ES-I3 (cell line): Measurements from ENCODE around the gene ARFGAP2.
"Not testable (repeated sequence)": the region's sequence is repeated elsewhere in the genome, so short reads cannot be mapped to it uniquely, and the experiment has no call there.

ENCODE experiments used
- H3K36me3 ChIP-seq: 2 replicates; pipeline ENCODE4 v1.6.1; 2013; ENCODE audit warnings: mild to moderate bottlenecking, low read length, control low read depth, moderate library complexity; ENCODE audit not compliant: insufficient read depth
- H3K4me1 ChIP-seq: 2 replicates; pipeline ENCODE4 v1.6.1; 2013; ENCODE audit warnings: mild to moderate bottlenecking, control low read depth, low read length; ENCODE audit not compliant: insufficient read depth
- H3K9ac ChIP-seq: 2 replicates; pipeline ENCODE4 v1.6.1; 2013; ENCODE audit warnings: low read depth, mild to moderate bottlenecking, low read length, moderate library complexity
- H3K9me3 ChIP-seq: 2 replicates; pipeline ENCODE4 v1.6.1; 2013; ENCODE audit warnings: mild to moderate bottlenecking, low read length, moderate library complexity; ENCODE audit not compliant: control insufficient read depth, insufficient read depth

ARFGAP2 gene

DNA sequence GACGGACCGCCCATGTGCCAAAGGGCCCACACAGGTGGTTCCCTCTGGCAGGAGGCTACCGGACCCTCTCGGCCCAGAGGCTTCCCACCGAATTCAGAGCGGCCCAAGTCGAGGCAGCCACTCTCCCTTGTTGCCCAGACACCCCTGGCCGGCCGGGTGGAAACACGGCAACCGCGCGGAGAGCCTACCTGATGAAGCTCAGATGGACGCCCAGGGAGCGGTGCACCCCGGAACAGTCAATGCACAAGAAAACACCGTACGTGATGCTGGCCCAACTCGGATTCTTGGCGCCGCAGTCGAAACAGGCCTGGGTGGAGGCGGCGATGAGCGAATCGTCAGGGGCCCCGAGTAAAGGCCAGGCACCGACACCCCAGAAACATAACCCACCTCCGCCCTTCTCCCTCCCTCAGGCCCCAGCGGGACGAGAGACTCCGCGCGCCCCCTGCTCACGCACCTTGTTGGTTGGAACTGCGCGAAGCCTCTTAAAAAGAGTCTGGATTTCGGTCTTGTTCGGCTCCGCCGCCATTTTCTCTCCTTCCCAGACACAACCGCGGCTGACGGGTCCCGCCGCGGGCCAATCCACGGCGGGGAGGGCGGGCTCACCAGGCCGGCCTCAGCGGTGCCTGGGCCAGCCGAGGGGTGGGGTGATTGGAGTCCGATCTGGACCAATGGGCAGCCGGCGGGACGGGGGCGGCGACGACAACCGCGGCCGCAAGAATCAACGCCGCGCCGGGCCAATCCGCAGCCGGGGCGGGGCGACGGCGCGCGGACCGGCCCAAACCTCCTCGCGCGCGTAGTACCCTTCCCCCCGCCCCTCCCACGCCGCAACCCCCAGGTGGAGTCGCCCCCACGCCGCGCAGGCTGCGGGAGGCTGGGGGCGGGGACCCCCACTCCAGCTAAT, at the start of gene ARFGAP2:
ARFGAP2 (minus strand) TSS at position 552 of the 901 bp plus-strand sequence; CDS start at position 526, 26 bp downstream.
- Histone ChIP-seq H3K36me3 (peaks cover 13% of the 10 kb centered on the region), H3K4me1 (peaks cover 9% of the 10 kb centered on the region; the same call in 1 of the 2 replicates)

DNA sequence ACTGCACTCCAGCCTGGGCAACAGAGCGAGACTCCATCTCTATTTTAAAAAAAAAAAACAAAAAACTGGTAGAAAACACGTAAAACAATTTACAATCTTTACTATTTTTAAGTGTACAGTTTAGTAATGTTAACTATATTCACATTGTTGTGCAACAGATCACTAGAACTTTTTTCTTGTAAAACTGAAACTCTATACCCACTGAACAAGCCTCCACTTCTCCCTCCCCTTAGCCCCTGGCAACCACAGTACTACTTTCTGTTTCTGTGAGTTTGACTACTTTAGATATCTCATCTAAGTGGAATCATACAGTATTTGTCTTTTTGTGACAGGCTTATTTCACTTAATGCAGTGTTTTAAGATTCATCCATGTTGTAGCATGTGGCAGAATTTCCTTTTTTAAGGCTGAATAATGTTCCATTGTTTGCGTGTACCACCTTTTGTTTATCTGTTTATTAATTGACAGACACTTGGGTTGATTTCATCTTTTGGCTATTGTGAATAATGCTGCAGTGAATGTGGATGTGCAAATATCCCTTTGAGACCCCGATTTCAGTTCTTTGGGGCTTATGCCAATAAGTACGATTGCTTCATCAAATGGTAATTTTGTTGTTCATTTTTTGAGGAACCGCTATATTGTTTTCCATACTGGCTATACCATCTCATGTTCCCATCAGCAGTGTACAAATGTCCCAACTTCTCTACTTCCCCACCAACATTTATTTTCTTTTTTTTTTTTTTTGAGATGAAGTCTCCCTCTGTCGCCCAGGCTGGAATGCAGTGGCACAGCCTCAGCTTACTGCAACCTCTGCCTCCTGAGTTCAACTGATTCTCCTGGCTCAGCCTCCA, 49.1 kb upstream of the ARFGAP2 start:
- no peak overlapping the region for H3K9ac ChIP-seq
- H3K9me3 ChIP-seq = no peaks in the 10 kb centered on the region
- peaks cover 18% of the 10 kb centered on the region for H3K36me3 ChIP-seq
- H3K4me1 ChIP-seq = no peaks in the 10 kb centered on the region

More for the DNA sequence above, at the start of gene ARFGAP2:
- Histone ChIP-seq H3K9ac (peak within 1 kb of the TSS; percentile 97), H3K9me3 (no peaks in the 10 kb centered on the region)

- H3K9ac ChIP-seq = no peak overlapping the region
- H3K9me3 ChIP-seq = no peaks in the 10 kb centered on the region
- peaks cover 27% of the 10 kb centered on the region for H3K36me3 ChIP-seq
- H3K4me1 ChIP-seq = no peaks in the 10 kb centered on the region
These were observed 46.0 kb upstream of the ARFGAP2 start for GRCh38 chr11:47222696-47223095.

- H3K9ac ChIP-seq = no peak overlapping the region
- peaks cover 27% of the 10 kb centered on the region for H3K36me3 ChIP-seq
- no peaks in the 10 kb centered on the region for H3K9me3 ChIP-seq
- peaks cover 7% of the 10 kb centered on the region; the same call in 1 of the 2 replicates for H3K4me1 ChIP-seq
These were observed 43.7 kb upstream of the ARFGAP2 start for GRCh38 chr11:47220401-47220821.

DNA sequence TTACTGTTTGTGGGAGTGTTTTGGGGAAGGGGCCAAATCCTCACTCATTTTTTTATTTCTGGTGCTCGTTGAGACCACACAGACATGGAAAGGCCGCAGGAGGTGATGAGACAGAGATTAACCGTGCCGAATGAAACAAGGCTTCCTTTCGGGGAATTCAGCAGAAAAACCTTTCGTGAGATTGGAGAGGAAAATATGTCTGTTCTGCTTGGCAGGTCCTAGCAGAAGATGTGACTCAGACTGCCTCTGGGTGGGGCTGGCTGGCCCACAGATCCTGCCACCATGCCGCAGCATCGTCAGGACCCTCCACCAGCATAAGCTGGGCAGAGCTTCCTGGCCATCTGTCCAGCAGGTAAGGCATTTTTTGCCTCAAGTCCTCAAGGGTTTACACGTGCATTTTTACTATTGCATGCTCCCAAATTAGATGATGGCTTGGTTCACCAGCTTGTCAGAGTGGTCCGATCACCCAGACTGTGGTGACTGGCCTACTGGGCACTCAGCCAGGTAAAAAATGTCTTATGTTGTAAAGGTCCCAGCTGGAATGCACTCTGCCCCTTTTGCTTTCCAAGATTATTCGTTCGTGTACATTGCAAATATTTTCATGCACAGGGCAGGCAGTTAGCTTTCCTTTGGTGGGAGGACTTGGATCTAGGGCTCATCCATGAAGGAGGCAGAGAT, 39.6 kb upstream of the ARFGAP2 start:
- H3K9me3 ChIP-seq = no peaks in the 10 kb centered on the region
- peaks cover 22% of the 10 kb centered on the region for H3K36me3 ChIP-seq
- H3K4me1 ChIP-seq = peaks cover 7% of the 10 kb centered on the region; the same call in 1 of the 2 replicates
- peak overlapping the region; percentile 92 for H3K9ac ChIP-seq

DNA sequence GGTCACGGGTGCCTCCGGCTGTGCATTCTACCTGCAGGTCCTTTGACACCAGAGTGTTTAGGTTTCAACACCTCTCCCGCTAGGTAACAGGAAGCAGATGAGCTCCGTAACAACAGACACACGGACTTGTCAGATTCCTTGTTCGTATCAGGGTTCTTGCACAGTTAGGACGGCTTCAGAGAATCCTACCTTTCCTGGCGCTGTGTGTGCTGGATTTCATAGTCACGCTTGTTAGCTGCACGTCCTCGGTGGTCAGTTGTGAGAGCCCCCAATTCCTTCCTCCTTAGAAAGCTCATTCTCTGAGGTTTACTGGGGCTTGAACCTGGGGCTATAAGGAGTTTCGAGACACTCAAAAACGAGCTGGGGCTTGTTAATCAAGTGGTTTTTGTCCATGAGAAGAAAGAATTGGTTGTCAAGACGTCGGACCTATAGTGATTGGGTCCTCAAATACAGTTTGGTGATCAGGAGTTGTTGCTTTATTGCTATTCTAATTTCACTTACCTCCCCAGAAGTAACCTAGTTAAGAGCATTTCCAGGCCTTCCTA, 38.8 kb upstream of the ARFGAP2 start:
- Histone ChIP-seq H3K9ac (peak overlapping the region; percentile 92), H3K9me3 (no peaks in the 10 kb centered on the region), H3K36me3 (peaks cover 20% of the 10 kb centered on the region), H3K4me1 (peaks cover 7% of the 10 kb centered on the region; the same call in 1 of the 2 replicates)

GRCh38 chr11:47213950-47214565, 37.4 kb upstream of the ARFGAP2 start:
- Histone ChIP-seq H3K36me3 (peaks cover 16% of the 10 kb centered on the region; the same call in 1 of the 2 replicates), H3K9me3 (no peaks in the 10 kb centered on the region), H3K9ac (peak overlapping the region; percentile 92), H3K4me1 (peaks cover 7% of the 10 kb centered on the region; the same call in 1 of the 2 replicates)

DNA sequence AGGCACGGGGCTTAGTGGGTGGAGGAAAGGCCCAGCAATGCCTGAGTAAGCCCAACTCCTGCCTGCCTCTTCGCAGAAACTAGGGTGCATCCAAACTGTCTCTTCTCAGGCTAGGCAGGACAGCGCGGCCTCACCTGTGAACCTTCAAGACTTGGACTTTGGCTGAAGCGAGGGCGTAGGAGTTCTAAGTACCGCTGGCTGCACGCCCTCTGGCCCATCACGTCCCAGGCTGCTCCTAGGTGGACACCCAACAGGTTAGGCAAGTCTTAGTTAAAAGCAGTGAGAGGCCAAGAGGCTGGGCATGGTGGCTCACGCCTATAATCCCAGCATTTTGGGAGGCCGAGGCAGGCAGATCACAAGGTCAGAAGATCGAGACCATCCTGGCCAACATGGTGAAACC, 36.3 kb upstream of the ARFGAP2 start:
- Histone ChIP-seq H3K9me3 (no peaks in the 10 kb centered on the region), H3K4me1 (peaks cover 7% of the 10 kb centered on the region; the same call in 1 of the 2 replicates), H3K9ac (no peak overlapping the region)

DNA sequence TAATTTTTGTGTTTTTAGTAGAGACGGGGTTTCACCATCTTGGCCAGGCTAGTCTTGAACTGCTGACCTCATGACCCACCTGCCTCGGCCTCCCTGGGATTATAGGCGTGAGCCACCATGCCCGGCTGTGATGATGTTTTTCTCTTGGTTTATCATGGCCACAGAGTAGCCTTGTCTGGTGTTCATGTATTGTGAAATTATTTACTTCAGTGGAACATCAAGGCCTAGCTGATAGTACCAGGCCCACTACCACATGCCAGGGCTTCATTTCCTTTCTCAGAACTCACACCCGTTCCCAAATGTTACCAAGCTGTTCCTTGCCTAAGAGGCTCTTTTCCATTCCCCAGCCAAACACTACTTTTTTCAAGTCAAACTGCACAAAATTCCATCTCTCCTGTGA, 31.9 kb upstream of the ARFGAP2 start:
- H3K9me3 ChIP-seq = no peaks in the 10 kb centered on the region
- no peaks in the 10 kb centered on the region for H3K36me3 ChIP-seq
- peaks cover 7% of the 10 kb centered on the region for H3K4me1 ChIP-seq
- H3K9ac ChIP-seq = no peak overlapping the region

More for the DNA sequence above, 36.3 kb upstream of the ARFGAP2 start:
- peaks cover 9% of the 10 kb centered on the region; the same call in 1 of the 2 replicates for H3K36me3 ChIP-seq

DNA sequence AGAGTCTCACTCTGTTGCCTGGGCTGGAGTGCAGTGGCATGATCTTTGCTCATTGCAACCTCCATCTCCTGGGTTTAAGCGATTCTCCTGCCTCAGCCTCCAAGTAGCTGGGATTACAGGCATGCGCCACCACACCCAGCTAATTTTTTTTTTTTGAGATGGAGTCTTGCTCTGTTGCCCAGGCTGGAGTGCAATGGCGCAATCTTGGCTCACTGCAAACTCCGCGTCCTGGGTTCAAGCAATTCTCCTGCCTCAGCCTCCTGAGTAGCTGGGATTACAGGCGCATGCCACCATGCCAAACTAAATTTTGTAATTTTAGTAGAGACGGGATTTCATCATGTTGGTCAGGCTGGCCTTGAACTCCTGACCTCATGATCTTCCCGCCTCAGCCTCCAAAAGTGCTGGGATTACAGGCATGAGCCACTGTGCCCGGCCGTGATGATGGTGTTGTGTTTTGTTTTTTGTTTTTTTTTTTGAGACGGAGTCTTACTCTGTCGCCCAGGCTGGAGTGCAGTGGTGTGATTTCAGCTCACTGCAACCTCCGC, 31.4 kb upstream of the ARFGAP2 start:
- H3K9ac ChIP-seq, H3K4me1 ChIP-seq, H3K36me3 ChIP-seq, H3K9me3 ChIP-seq: not testable (repeated sequence)

DNA sequence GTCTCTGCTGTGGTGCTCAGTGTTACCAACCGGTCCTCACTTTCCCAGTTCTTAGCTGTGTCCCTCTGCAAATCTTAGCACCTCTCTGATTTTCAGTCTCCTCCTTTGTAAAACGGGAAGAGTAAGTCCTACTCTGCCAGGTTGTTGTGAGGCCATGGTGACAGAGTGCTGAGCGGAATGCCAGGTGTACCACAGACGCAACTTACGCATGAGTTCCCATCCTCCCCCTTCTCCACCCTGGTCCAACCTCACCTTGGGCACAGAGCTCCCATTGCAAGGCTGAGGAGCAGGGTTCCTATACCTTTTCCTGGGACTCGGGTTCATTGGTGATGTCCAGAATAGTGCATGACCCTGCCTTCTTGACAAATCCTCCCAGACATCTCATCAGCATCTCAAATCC, 30.8 kb upstream of the ARFGAP2 start:
- Histone ChIP-seq H3K9me3 (no peaks in the 10 kb centered on the region), H3K36me3 (no peaks in the 10 kb centered on the region), H3K9ac (no peak overlapping the region), H3K4me1 (peaks cover 7% of the 10 kb centered on the region)

- not testable (repeated sequence) for H3K9ac ChIP-seq, H3K36me3 ChIP-seq, H3K9me3 ChIP-seq, H3K4me1 ChIP-seq
These were observed 29.9 kb upstream of the ARFGAP2 start for GRCh38 chr11:47206577-47206976.

GRCh38 chr11:47204637-47204989, 27.9 kb upstream of the ARFGAP2 start:
- Histone ChIP-seq H3K9ac (peak overlapping the region; percentile 9; the same call in 1 of the 2 replicates), H3K36me3 (no peaks in the 10 kb centered on the region), H3K9me3 (no peaks in the 10 kb centered on the region), H3K4me1 (peaks cover 7% of the 10 kb centered on the region)
